GM18907 (cell line): ENCODE data around the gene ASB15.

Source experiments
- ATAC-seq: cut with Tn5 transposase; IDR thresholded peaks from one replicate; pipeline ENCODE4 v1.9.1; 2021; ENCODE audit warnings: mild to moderate bottlenecking, moderate library complexity; ENCODE audit not compliant: unreplicated experiment

ASB15 gene

DNA sequence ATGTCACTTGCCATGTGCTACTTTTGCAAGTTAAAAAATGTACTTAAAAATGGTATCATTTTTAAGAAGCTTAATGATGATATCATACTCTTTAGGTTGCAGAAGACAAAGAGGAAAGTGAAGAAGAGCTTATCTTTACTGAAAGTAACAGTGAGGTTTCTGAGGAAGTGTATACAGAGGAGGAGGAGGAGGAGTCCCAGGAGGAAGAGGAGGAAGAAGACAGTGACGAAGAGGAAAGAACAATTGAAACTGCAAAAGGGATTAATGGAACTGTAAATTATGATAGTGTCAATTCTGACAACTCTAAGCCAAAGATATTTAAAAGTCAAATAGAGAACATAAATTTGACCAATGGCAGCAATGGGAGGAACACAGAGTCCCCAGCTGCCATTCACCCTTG lies 60.1 kb downstream of the ASB15 start:
- no peak for ATAC-seq

DNA sequence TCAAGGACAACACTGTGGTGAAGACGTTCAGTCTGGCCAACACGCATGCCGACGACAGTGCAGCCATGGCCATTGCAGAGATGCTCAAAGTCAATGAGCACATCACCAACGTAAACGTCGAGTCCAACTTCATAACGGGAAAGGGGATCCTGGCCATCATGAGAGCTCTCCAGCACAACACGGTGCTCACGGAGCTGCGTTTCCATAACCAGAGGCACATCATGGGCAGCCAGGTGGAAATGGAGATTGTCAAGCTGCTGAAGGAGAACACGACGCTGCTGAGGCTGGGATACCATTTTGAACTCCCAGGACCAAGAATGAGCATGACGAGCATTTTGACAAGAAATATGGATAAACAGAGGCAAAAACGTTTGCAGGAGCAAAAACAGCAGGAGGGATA lies 60.7 kb downstream of the ASB15 start:
- no peak for ATAC-seq

- ATAC-seq = no peak
Measured at GRCh38 chr7:123662755-123663154, 61.1 kb downstream of the ASB15 start.

- no peak for ATAC-seq
Measured at GRCh38 chr7:123663200-123663599, 61.6 kb downstream of the ASB15 start.

DNA sequence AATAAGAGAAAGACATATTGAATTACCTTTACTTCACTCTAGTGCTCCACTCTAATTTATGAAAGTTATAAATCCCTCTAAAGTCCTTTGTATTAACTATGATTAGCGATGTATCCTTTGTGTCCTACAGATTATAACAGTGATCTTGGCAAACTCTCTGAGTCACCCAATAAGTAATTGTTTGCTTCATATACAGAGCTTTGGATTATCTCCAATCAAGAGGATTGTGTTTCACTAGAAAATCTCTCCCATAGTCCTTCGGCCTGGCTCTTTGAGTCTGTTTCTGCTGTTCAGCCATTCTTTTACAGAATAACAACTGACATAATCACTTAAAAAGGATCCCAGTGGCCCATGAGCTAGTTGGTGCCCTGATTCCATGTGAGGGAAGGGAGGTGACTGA lies 63.5 kb downstream of the ASB15 start:
- ATAC-seq = no peak

GRCh38 chr7:123665896-123666295 lies 64.3 kb downstream of the ASB15 start:
- no peak for ATAC-seq

DNA sequence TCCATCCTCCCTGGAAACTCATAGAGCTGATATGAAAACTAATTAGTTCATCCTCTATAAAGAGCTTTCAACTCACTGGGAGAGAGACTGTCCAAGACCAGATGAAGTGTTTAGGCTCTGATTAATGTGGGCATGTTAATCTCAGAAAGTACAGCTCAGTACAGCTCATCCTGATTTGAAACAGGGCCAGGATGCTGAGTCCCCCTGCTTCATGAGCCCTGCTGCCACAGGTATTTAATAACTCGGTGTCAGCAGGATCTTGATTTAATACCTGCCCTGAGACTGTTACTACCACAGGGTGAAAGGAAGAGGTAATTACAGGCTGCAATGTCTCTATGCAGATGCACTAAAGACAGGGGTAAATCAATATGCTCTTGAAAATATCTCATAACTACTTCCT lies 64.9 kb downstream of the ASB15 start:
- no peak for ATAC-seq

DNA sequence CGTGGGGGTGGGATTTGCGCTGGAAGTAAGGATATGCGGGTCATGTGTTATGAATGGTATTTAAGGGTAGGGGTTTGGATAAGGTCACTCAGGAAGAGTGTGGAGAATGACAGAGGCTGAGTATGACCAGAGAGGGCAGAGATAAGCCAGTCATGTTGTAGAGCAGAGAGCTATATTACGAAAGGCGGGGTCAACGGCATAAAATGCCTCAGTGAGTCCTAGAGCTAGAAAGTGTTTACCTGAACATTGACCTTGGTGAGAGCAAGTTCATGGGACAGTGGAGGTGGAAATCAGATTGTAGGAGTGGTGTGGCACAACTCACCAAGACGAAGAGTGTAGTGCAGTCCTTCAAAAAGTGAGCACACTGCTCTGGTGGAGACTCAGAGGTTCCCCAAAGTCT lies 67.9 kb downstream of the ASB15 start:
- ATAC-seq = no peak

GRCh38 chr7:123673137-123673732 lies 71.6 kb downstream of the ASB15 start:
- ATAC-seq = no peak

DNA sequence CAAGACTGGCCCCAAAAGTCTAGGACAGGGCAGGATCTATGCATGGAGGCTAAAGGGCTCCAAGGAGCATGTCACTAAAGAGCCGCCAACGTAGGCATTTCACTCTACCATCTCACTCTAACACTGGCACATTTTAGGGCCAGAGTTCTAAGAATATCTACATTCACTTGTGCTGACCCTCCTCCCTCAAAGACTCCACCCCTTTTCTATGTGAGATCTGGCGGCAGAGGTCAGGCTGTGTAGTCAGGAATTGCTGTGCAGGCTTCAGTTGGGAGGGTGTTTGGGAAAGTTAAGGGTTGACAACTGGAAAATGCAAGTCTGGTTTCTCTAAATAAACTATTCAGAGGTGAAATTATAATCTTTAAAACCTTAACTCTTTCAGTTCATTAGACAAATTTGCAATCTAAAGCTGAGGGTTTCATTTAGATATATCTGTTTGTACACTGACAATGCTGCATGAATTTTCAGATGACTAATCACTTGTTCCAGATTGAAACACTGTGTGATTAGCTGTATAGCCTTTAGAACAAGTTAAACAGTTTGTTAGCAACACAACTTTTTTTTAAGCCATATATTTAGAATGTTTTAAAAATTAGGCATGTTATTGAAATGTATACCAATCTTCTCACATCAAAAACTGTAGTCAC lies 72.3 kb downstream of the ASB15 start:
- ATAC-seq = no peak

DNA sequence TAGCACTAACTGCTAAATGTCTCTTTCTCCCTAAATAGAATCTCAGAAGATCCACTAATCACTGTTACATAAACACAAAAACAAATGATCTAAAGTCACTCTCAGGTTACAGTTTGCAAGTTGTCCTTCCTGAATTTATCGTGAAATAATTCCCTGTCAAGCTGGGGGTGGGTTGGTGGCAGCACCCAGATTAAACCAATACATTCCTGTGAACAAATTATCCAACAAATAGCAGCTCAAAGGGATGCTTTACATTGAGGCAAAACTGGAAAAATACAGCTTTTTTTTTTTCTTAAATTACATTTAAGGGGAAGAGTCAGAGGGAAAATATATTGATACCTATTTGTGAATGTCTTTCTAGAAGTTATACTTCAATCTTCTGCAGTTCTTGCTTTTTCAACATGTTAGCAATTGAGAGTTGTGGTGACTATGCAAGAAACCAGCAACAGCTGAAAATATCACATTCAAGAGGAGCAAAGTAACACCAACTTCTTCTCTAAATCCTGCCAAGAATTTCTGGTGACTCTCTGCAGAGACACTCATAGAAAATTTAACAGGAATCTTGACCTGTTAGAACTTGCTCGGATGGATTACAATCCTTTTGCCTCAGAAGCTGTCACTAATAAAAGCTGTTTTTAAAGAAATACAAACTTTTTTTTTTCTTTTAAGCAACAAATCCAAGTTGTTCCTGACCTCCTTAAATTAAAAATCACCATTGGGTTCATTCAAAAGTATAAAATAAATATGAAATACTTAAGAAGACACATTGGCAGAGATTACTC lies 73.0 kb downstream of the ASB15 start:
- no peak for ATAC-seq

- ATAC-seq = no peak
Measured at GRCh38 chr7:123675181-123675473, 73.5 kb downstream of the ASB15 start.

DNA sequence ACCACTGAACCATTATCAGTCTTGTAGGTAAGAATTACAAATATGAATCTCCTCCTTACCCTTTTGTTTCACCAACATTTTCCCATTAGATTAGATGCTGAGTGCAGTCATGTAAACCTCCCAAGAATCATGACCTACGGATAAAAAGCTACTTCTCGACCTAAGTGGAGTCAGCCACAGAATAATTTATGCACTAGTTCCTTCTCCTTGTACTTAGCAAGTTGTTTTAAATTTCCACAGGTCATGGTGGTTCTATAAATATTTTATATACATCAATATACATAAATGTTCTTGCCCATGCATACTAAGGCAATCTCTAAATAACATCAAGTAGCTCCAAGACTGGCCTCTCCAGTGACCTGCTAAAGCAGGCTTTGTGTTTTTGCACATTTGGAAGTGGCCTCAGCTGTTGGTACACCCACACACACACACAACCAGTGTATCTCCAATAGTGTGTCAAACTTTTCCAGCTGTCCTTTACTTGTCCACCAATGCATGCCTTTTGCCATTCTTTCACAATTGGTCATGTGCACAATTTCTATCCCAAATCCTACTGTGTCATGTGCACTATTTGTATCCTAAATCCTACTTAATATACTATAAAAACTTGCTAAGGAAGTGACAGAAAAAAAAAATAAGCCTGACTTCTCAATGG lies 75.6 kb downstream of the ASB15 start:
- ATAC-seq = no peak

DNA sequence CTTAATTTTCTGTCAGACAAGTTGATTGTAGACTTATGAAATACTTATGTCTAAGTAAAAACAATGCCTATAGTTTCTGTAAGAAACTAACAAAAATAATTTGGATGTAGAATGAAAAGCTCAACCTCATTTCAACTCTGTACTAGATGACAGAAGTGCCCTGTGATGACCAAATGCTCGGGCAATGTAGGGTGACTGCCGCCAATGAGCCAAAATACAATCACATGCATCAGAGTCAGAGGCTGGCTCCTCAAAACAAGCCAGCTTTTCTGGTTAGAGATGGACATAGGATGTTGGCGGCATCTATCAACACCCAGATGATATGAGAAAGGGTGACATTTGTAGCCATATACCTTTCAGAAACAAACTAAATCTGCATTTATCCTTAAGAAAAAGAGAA lies 78.0 kb downstream of the ASB15 start:
- ATAC-seq = no peak

DNA sequence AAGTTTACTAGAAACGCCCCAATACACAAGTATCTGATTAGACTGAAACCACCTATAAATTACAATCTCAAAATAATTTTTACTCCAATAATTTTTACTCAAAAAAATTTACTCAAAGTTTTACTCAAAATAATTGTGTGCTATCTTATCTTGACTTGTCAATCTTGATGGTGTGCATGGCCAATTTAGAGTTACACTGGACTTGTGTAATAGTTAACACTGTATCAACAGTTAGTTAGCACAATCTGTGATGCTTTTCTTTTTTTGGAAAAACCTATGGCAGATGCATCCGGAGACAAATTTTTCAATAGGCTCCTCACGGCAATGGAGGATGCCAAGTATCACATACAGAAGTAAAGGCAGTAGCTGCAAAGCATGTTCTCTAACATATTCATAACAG lies 79.0 kb downstream of the ASB15 start:
- ATAC-seq = no peak

DNA sequence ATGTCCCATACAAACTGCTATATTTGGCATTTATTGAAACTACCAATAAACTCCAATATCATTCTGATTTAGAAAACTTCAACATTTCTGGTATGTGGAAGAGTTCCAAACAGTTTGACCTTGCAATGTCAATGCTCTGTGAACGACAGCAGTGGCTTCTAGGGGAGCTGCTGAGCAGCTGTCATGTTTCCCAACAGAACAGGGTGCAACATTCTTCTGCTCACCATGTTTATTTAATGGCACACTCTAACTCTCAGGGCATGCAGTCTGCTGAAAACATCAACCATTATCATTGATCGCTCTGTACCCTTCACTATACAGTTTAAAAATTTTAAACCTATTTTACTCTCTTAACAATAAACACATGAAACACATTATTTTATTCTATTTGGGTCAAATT lies 79.9 kb downstream of the ASB15 start:
- ATAC-seq = no peak

- ATAC-seq = peak; percentile 71
Measured at GRCh38 chr7:123682690-123683089, 81.1 kb downstream of the ASB15 start.

DNA sequence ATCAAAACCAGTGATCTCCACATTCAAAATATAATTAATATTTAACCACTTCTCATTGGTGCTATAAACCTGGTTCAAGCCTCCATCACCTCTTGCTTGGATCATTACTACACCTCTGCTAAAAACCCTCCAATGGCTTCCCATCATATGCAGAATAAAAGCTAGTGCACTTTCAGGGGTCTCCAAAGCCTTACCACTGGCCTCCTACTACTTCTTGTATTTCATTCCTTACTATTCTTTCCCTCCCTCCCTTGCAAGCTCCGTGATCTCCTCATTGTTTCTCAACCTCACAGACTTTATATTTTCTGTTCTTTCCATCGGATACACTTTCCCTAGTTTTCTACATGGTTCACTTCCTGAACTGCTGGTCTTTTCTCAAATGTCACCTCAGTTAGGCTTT lies 85.5 kb downstream of the ASB15 start:
- no peak for ATAC-seq

DNA sequence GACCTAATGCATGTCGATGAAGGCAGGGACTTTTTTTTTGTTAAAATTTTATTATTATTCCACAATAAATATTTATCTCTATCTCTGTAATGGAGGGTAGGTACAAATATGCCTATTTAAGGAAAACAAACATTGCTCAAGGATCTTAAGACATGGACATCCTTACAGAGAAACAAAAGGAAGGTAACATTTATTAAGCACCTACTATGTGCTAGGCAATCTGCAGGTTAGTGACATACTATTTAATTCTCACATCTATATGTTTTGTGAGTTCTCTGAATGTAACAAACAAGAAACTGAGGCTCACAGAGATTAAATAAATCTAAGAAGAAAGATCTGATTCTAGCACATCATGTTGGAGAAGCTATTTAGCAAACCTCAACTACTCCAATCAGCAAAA lies 86.1 kb downstream of the ASB15 start:
- ATAC-seq = no peak
